Measurements from ENCODE around the gene EYS. TPM values are rescaled to one million over a fixed set of nuclear protein-coding genes. Genes with fewer than 3 reads are reported as not detected.
A peak's percentile ranks its signal among the peaks of the same experiment; 100 is the strongest.

Gene EYS
- total and polyA plus RNA-seq, 2 of the 8 experiments (the other 6 are each of a cell fraction or from before 2014, with no cell fraction given): 0.05 to 0.13 TPM

- no peak overlapping the region for H4K91ac ChIP-seq (replicated peaks; ENCODE audit: insufficient read length, low read length)
- 92% methylated on average over 1 of the region's 1 CpG; no CpG with 5 or more reads in 1 of the 2 experiments for WGBS, 2 experiments (ENCODE audit: extremely low coverage in 1 of 2, insufficient coverage in 1 of 2, insufficient read length in 1 of 2, insufficient replicate concordance in 2 of 2, low coverage in 1 of 2, low lambda C conversion rate in 2 of 2, missing lambda C conversion rate in 1 of 2)
- H2AK5ac ChIP-seq (ENCODE audit: low read depth, low read length): no peak overlapping the region
- H3K79me2 ChIP-seq (ENCODE audit: control insufficient read depth in 1 of 2, insufficient read depth in 2 of 2, low read length in 2 of 2): no peaks in the 10 kb centered on the region
- H3K4ac ChIP-seq (replicated peaks; ENCODE audit: insufficient read length, low read depth, low read length): no peak overlapping the region
- no peak overlapping the region for H3K18ac ChIP-seq (ENCODE audit: extremely low read depth, low read length)
- TF ChIP-seq GTF2F1 (IDR thresholded peaks at IDR 0.05; ENCODE audit: borderline replicate concordance, low read depth, low read length) (no peak), CBX8 (IDR thresholded peaks at IDR 0.05; ENCODE audit: borderline replicate concordance, low read depth, low read length) (no peak), ASH2L (IDR thresholded peaks at IDR 0.05; ENCODE audit: low read length) (no peak), NRF1 (IDR thresholded peaks at IDR 0.05; ENCODE audit: low read depth, low read length) (no peak), JUND (IDR thresholded peaks at IDR 0.05; ENCODE audit: low read length) (no peak), CTCF (IDR thresholded peaks at IDR 0.05; ENCODE audit: control extremely low read depth in 1 of 3, insufficient read depth in 1 of 3, low read depth in 1 of 3, low read length in 3 of 3) (no peak), CHD1 (IDR thresholded peaks at IDR 0.05; ENCODE audit: low read depth, low read length) (no peak), RNF2 (IDR thresholded peaks at IDR 0.05; ENCODE audit: borderline replicate concordance, low read depth, low read length, missing control alignments, poor library complexity, severe bottlenecking) (no peak), TCF12 (IDR thresholded peaks at IDR 0.05; ENCODE audit: low read depth, low read length) (no peak), GABPA (IDR thresholded peaks at IDR 0.05; ENCODE audit: borderline replicate concordance, insufficient read depth, low read length) (no peak)
- no peak overlapping the region for H2BK15ac ChIP-seq (ENCODE audit: low read length)
- H4K5ac ChIP-seq (ENCODE audit: insufficient read length, low read depth, low read length): no peak overlapping the region
- H4K8ac ChIP-seq (ENCODE audit: extremely low read depth, insufficient read depth, low read length): no peak overlapping the region
- H2BK20ac ChIP-seq (ENCODE audit: low read length): no peak overlapping the region
- no peak overlapping the region for H2BK12ac ChIP-seq (ENCODE audit: low read depth, low read length)
- no peaks in the 10 kb centered on the region for H3K4me1 ChIP-seq (replicated peaks in 1 of 4; ENCODE audit: control insufficient read depth in 3 of 4, insufficient read depth in 4 of 4, low read length in 3 of 4)
- no peak overlapping the region for H3K23ac ChIP-seq (ENCODE audit: insufficient read length)
- no peak overlapping the region for H3K14ac ChIP-seq (ENCODE audit: insufficient read length)
- H3K79me1 ChIP-seq (ENCODE audit: low read depth, low read length): no peaks in the 10 kb centered on the region
- H3K23me2 ChIP-seq (ENCODE audit: low read depth, low read length): no peaks in the 10 kb centered on the region
- no peak overlapping the region for H3K4me2 ChIP-seq (ENCODE audit: insufficient read depth in 1 of 2, low read depth in 2 of 2, low read length in 2 of 2)
- no peak for FAIRE-seq
- no peak overlapping the region for H3K27ac ChIP-seq (ENCODE audit: low read depth, low read length)
- no peaks in the 10 kb centered on the region for H3K36me3 ChIP-seq (ENCODE audit: control insufficient read depth in 2 of 4, insufficient read depth in 4 of 4, low read length in 3 of 4)
- no peak overlapping the region; a peak in 1 of 8 replicates for H3K4me3 ChIP-seq (ENCODE audit: extremely low read depth in 1 of 4, insufficient read depth in 2 of 4, low read depth in 3 of 4, low read length in 4 of 4)
- no peak for DNase-seq (ENCODE audit: low read depth in 1 of 2, low spot score in 2 of 2)
- ChIA-PET CTCF (ENCODE audit: partially characterized antibody) (interaction anchor here (1.0 kb wide), 1 partner anchor 27 kb away, joined by 3 read pairs; no protein-coding TSS in a partner anchor), POLR2A (ENCODE audit: partially characterized antibody) (no interaction called here)
- H4K20me1 ChIP-seq (replicated peaks in 1 of 2; ENCODE audit: control insufficient read depth in 1 of 2, insufficient read depth in 2 of 2, low read length in 2 of 2): no peaks in the 10 kb centered on the region
- H2BK5ac ChIP-seq (ENCODE audit: low read depth, low read length): no peak overlapping the region
- H3K9me3 ChIP-seq (ENCODE audit: insufficient read depth in 2 of 2, low read depth in 1 of 2, low read length in 1 of 2): no peaks in the 10 kb centered on the region
- no peaks in the 10 kb centered on the region for H3K27me3 ChIP-seq (replicated peaks in 1 of 4; ENCODE audit: control insufficient read depth in 3 of 4, extremely low read depth in 1 of 4, insufficient read depth in 3 of 4, low read length in 3 of 4)
- H2AFZ ChIP-seq (ENCODE audit: low read length): peak overlapping the region; percentile 87; the same call in 1 of the 2 replicates
- H3K56ac ChIP-seq (replicated peaks; ENCODE audit: insufficient read length, low read depth, low read length): no peak overlapping the region
- H3K9ac ChIP-seq (replicated peaks in 1 of 4; ENCODE audit: extremely low read depth in 1 of 4, low read depth in 3 of 4, low read length in 3 of 4): no peak overlapping the region
- no peak overlapping the region for H2BK120ac ChIP-seq (replicated peaks; ENCODE audit: low read depth, low read length)
Measured at GRCh38 chr6:63774961-63775360, 1932.1 kb downstream of the EYS start.

All from H1 (cell line).